CD4-positive, alpha-beta T cell treated with Interleukin-12 subunit alpha and Interleukin-12 subunit beta, for 1 hour (primary cell): ENCODE measurements around the gene PDHA1.

Experiments used
- DNase-seq: peaks from one replicate; pipeline ENCODE4 v3.0.0-alpha.2; 2020

Gene PDHA1

DNA sequence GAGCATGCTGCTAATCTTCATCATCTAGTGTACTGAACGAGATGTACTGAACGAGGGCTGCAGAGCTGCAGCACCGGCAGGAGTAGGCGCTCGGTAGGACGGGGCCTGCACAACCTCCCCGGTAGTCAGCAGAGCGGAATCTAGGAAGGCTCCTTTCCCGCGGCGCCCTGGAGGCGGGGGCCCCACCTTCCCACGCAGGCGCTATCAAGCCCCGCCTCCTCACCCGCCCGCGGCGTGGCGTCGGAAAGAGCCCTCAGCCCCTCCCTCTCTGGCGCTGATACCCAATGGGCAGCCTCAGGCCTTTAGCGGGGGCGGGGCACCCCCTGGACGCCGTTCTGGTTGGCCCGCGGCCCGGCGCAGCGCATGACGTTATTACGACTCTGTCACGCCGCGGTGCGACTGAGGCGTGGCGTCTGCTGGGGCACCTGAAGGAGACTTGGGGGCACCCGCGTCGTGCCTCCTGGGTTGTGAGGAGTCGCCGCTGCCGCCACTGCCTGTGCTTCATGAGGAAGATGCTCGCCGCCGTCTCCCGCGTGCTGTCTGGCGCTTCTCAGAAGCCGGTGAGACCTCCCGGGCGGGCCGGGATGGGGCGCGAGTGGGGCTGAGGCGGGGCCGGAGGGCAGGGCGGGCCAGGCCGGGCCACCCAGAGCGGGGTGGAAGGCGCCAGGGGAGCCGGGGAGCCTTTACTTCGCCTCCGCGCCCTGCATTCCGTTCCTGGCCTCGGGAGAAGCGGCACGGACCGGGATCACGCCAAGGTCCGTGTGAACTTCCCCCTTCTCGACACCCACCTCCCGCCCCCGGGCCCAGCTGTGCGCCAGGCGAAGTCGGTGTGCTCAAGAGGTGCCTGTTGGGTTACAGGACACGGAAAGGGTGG is at the start of gene PDHA1:
TSS of gene PDHA1 (plus strand) at position 393 of the 874 bp plus-strand sequence. CDS start at position 504, 111 bp downstream.
- peak; percentile 92 for DNase-seq

GRCh38 chrX:19303256-19303880 is 40.4 kb upstream of the PDHA1 start:
- no peak for DNase-seq

DNA sequence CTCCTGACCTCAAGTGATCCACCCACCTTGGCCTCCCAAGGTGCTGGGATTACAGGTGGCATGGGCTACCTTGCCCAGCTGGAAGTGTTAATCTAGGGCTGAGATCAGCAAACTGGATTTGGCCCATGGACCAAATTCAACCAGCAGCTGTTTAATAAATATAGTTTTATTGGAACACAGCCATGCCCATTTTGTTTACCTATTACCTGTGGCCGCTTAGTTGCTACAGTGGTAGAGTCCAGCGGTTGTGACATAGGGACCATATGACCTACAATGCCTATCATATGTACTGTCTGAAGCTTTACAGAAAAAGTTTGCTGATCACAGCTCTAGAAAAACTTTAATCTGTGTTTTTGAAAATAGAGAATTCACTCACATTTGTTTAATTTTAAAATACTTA is 17.2 kb upstream of the PDHA1 start:
- DNase-seq = no peak

DNA sequence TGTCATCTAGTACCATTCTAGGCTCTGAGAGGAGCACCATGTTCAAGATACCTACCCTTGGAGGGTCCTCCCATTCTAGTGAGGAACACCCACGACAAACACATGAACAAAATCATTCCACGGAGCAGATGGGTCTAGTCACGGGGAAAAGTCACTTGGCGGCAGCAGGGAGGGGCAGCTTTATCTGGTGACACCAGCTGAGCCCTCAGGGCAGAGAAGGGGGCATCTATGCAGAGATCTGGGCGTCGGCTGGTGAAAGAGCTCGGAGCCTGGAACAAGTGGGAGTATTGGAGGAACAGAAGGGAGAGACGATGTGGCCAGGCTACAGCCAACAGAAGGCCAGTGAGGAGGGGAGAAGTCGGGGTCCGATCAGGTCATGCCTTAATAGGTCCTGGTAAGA is 11.9 kb upstream of the PDHA1 start:
- no peak for DNase-seq

- no peak for DNase-seq
Measured at GRCh38 chrX:19332983-19333382, 10.7 kb upstream of the PDHA1 start.

DNA sequence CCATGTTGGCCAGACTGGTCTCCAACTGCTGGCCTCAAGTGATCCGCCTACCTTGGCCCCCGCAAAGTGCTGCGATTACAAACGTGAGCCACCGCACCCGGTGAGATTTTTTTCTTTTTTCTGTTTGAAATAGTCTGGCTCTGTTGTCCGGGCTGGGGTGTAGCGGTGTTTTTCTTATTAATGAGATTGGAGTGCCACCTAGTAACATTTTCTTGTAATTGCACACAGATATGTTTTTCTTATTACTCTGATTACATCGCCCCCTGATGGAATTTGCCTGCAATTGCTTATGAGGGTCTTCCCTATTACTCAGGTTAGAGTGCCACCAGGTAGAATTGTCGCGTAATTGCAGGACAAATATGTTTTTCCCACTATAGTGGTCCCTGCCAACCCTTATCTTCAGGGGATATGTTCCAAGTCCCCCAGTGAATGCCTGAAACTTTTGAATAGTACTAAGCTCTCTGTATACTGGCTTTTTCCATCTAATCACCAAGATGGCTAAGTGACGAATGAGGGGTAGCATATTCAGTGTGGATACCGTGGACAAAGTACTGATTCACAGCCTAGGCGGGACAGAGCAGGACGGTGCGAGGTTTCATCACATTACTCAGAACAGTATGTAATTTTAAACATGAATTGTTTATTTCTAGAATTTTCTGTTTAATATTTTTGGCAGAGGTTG is 8.6 kb upstream of the PDHA1 start:
- DNase-seq = peak; percentile 20

- DNase-seq = no peak
Measured at GRCh38 chrX:19342331-19342906, 1.3 kb upstream of the PDHA1 start.

DNA sequence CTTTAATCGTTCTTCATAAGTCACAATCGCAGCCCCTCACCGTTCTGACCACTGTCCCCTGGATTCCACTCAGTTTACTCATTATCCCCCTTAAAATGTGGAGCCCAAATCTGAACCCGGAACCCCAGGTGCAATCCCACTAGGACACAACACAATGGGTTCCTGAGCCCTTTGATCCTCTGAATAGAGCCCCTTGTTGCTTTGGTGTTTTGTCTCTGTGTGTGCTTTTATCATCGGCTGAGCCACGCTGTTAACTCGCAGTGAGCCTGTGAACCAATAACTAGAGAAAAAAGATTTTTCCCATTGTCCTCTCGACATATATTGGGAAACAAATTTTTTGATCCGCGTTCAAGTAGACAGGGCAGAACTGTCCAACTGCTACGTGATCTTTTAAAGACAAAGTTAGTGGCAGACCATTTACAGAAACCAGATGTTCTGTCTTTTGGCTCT is 617 bp upstream of the PDHA1 start:
- DNase-seq = no peak

GRCh38 chrX:19344661-19345060 is 934 bp downstream of the PDHA1 start:
- no peak for DNase-seq

GRCh38 chrX:19347916-19348315 is 4.2 kb downstream of the PDHA1 start:
- no peak for DNase-seq

DNA sequence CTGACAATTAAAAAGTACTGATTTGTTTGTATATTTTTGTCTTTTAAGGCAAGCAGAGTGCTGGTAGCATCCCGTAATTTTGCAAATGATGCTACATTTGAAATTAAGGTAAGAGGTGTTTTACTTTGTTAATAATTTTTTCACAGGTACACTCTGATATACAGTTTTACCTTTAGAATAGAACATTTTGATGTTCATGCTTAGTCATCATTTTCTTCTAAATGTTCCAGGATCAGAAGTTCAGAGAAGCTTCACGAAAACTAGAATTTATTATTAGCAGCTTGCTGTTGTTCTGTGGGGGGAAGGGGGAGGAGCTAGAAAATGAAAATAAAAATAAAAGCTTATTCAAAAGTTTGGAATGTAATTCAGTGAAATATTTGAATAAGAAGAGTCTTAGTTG is 5.5 kb downstream of the PDHA1 start:
- DNase-seq = no peak

GRCh38 chrX:19350941-19351384 is 7.2 kb downstream of the PDHA1 start:
- DNase-seq = peak; percentile 19

DNA sequence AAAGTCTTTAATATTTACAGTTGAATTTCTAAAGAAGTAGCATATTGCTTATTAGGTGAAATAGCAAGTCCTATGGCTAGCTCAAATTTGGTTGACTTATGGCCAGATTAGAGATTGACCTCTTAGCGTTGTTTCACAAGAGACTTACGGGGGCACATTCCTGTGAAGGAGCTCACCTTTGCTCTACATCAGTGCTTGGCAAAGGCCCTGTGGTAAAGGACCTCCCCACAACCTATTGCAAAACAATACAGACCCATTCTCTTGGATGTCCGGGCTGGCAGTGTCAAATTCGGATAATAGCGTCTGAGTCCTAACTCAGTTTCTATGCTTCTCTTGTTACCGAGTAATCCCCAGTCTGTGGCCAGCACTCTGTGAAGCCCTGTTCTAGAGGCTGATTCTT is 10.9 kb downstream of the PDHA1 start:
- no peak for DNase-seq

DNA sequence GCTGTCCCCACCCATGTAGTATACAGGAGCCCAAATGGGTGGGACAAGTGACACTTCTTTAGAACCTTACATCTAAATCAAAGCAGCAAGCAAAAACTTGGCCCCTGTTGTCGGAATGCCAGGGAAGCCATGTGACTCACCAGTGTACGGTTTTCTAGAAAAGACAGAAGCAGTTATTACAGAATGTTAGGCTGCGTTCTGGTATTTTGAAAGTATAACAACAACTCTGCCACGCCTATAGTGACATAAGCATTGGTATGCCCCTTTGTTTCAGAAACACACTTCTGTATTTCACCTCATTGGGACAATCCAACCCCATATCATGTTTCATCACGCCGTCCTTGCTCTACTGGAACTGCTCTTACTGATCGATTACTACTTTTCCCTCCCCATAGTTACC is 14.8 kb downstream of the PDHA1 start:
- DNase-seq = no peak

- DNase-seq = no peak
Measured at GRCh38 chrX:19360903-19361302, 17.2 kb downstream of the PDHA1 start.

DNA sequence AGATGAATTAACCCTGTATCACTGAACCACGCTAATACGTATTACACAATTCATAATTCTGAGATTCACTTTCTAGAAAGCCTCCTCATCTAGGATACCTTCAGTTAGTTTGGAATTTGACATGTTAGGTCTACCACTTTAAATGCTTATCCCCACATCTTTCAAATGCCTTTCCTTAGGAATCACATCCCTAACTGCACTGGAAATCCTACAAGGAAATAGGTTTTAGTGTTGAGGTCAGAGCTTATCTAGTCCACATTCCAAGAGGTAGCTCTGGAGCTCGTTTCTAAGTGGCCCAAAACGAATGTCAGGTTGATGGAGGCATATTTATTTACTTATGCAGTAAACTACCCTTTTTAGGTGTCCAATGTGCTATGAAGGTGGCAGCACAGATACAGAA is 18.0 kb downstream of the PDHA1 start:
- no peak for DNase-seq

GRCh38 chrX:19368576-19368975 is 24.8 kb downstream of the PDHA1 start:
- DNase-seq = no peak

GRCh38 chrX:19370061-19370460 is 26.3 kb downstream of the PDHA1 start:
- DNase-seq = no peak

- peak; percentile 60 for DNase-seq
Measured at GRCh38 chrX:19372170-19372546, 28.4 kb downstream of the PDHA1 start.

DNA sequence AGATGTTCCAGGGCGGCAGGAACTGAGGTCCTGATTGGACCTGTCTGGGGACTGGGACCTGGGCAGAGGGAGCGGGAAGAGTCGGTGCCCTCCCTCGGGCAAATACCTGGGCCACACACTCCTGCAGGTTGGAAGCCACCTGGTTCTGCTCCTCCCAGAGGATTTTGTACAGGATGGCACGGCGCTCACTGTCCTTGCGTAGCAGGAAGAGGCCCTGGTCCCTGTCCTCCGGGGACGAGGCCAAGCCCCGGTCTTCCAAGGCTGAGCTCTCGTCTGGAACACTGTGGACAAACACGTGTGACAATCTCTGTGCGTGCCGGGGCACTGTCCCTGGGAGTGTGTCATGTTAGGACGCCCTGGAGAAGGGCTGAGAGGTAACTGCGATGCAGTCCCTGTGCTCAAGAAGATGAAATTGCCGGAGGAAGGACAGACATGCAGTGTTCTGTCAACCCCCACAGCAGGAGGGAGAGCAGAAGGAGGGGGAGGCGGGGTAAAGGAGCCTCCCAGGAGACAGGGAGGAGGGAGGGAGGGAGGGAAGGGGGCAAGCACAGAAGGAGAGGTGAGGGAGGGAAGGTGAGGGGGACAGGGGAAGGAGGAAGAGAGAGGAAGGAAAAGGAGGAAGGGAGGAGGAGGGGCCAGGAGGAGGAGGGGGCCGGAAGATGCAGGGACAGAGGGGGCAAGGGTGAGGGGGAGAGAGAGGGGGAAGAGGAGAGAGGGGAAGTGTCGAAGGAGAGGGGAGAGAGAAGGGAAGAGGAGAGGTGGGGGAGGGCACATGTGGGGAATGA is 29.0 kb downstream of the PDHA1 start:
- no peak for DNase-seq

- DNase-seq = no peak
Measured at GRCh38 chrX:19373351-19373891, 29.7 kb downstream of the PDHA1 start.

DNA sequence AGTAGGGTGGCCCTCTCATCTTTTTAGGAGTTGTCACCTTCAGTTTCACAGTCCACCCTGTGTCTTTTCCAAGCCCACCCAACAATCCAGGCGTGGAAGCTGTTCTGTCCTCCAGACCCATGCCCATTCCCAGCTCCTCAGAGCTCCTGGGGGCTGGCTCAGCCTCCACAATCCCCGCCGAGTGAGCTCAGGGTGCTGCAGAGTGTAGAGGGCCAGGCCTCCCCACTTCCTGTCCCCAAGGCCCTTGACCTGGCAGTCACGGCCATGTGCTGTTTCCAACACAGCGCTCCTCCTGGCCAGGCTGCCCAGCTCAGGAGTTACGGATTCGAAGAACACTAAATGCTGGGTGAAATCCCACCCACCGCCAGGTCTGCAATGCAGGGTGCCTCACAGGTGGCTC is 31.8 kb downstream of the PDHA1 start:
- DNase-seq = no peak
